Adrenal gland (tissue), 5 donors: Measurements from ENCODE around the gene BPIFB1.

ENCODE experiments used
- POLR2A ChIP-seq, 2 donors: fragments of 450-650 bp; IDR thresholded peaks; one replicate each; pipeline ENCODE4 v1.6.1; 2017; ENCODE audit warnings: antibody characterized with exemption in 2 of 2, mild to moderate bottlenecking in 2 of 2, moderate library complexity in 1 of 2
- TF ChIP-seq, protein P1 (sequence below), 6 experiments: fragments of 450-650 bp in 4 of 6; fragments of 200-600 bp in 2 of 6; sonication (generic) in 1 of 6; IDR thresholded peaks; 1 replicate in 5 of 6; 2 replicates in 1 of 6; pipeline versions ENCODE4 v1.5.1 to v1.8.0; 2016 to 2021; ENCODE audit warnings: antibody characterized with exemption in 6 of 6, mild to moderate bottlenecking in 2 of 6, moderate library complexity in 1 of 6
- donor health status: DM: no; HTN: no; CAD: no.

DNA sequence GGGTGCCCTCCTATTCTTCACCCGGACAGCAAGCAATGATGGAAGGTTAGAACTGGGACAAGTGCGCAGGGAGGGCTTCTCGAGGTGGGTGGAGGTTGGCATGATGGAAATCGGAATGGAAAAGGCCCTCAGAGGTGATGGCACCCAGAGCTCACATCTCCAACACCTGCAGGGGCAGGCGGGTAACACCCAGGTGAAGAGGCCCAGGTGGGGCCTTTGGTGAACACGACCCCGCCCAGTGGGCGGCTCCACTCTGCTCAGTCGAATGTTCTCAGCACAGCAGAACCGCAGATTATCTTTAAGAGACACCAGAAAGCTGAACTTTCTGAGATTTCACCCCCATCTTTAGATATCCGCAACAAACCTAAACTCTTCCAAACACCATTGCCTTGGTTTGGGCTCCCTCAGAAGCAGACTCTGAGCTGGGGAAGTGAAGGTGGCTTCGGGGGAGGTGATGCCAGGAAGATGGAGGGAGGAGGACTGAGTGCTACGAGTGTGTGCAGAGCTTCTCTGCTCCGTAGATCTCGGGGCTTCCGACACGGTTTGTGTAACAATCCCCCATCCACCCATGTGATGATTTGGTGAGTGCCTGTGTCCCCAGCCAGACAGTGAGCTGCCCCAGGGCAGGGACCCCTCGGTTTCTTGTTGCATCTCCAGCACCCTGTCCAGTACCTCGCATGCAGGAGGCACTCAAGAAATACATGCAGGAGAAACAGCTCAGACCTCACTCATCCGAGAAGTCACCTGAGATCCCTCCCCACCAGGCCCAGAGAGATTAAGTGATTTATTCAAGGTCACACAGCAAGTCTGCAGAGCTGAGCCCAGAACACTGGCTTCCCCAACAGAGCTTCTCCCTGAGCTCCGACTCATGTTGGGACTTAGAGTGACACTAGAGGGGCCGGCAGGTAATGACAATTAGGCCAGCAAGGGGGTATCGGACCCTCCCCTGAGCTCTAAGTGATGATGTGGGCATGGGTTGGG, 45.4 kb downstream of the BPIFB1 start:
- TF ChIP-seq, protein P1, sequence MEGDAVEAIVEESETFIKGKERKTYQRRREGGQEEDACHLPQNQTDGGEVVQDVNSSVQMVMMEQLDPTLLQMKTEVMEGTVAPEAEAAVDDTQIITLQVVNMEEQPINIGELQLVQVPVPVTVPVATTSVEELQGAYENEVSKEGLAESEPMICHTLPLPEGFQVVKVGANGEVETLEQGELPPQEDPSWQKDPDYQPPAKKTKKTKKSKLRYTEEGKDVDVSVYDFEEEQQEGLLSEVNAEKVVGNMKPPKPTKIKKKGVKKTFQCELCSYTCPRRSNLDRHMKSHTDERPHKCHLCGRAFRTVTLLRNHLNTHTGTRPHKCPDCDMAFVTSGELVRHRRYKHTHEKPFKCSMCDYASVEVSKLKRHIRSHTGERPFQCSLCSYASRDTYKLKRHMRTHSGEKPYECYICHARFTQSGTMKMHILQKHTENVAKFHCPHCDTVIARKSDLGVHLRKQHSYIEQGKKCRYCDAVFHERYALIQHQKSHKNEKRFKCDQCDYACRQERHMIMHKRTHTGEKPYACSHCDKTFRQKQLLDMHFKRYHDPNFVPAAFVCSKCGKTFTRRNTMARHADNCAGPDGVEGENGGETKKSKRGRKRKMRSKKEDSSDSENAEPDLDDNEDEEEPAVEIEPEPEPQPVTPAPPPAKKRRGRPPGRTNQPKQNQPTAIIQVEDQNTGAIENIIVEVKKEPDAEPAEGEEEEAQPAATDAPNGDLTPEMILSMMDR (IDR thresholded peaks at IDR 0.05), result no peak
- TF ChIP-seq POLR2A (IDR thresholded peaks at IDR 0.05), result no peak
